Bladder microvascular endothelial cell (primary cell): ENCODE data around the gene POLR3C. TPM values are rescaled to one million over a fixed set of nuclear protein-coding genes. Genes with fewer than 3 reads are reported as not detected.

Source experiments
- total RNA-seq: library from RNA; depleted of rRNA; stranded (reverse); fragments of >200 nt; gene quantifications from 2 replicates; pipeline ENCODE4 v1.2.3, GENCODE V29; 2014

Gene POLR3C
- total RNA-seq: 20.1 and 26.9 TPM in 2 replicates

GRCh38 chr1:145823565-145824498 is at the start of gene POLR3C, which contains the start of gene RNF115:
Gene POLR3C, plus strand, starts transcription at chr1:145824200. Its CDS starts 1,577 bp downstream, at chr1:145825777.
Gene RNF115, minus strand, starts transcription at chr1:145824095. Its CDS starts 222 bp downstream, at chr1:145823873.

GRCh38 chr1:145845514-145846161 is 21.6 kb downstream of the POLR3C start, which contains the start of gene NUDT17:
Gene NUDT17, plus strand, starts transcription at chr1:145845630. Its CDS starts 11 bp downstream, at chr1:145845641.

GRCh38 chr1:145858901-145859490 is 35.0 kb downstream of the POLR3C start, which contains the start of gene PIAS3:
Gene PIAS3, minus strand, starts transcription at chr1:145859081. Its CDS starts 91 bp downstream, at chr1:145858990.

GRCh38 chr1:145885738-145886287 is 61.8 kb downstream of the POLR3C start, which contains the start of gene ANKRD35:
Gene ANKRD35, minus strand, starts transcription at chr1:145885866. Its CDS starts 108 bp downstream, at chr1:145885758.

Other genes with a start within 250 kb of the POLR3C start
- gene GPR89A, start 216.2 kb upstream of the POLR3C start, total RNA-seq: 16.8 and 31.5 TPM in 2 replicates
- under 0.01 and 0.31 TPM in 2 replicates for gene PDZK1, start 116.8 kb upstream of the POLR3C start, total RNA-seq
- not detected in 2 replicates for gene CD160, start 104.7 kb upstream of the POLR3C start, total RNA-seq
- gene RNF115, start 105 bp upstream of the POLR3C start, total RNA-seq: 9.6 and 15.7 TPM in 2 replicates
- gene NUDT17, start 21.4 kb downstream of the POLR3C start, total RNA-seq: 2.3 and 2.5 TPM in 2 replicates
- 4.7 and 11.0 TPM in 2 replicates for gene PIAS3, start 34.9 kb downstream of the POLR3C start, total RNA-seq
- 0.06 and 0.16 TPM in 2 replicates for gene ANKRD35, start 61.7 kb downstream of the POLR3C start, total RNA-seq
- gene ITGA10, start 85.8 kb downstream of the POLR3C start, total RNA-seq: 4.1 and 10.5 TPM in 2 replicates
- 21.2 and 32.6 TPM in 2 replicates for gene PEX11B, start 94.5 kb downstream of the POLR3C start, total RNA-seq
- gene RBM8A, start 103.3 kb downstream of the POLR3C start, total RNA-seq: 121 and 188 TPM in 2 replicates
- gene LIX1L, start 133.8 kb downstream of the POLR3C start, total RNA-seq: 13.0 and 22.0 TPM in 2 replicates
- 0.13 and 0.32 TPM in 2 replicates for gene ANKRD34A, start 140.4 kb downstream of the POLR3C start, total RNA-seq
- 11.8 and 14.1 TPM in 2 replicates for gene POLR3GL, start 140.5 kb downstream of the POLR3C start, total RNA-seq
- gene TXNIP, start 172.4 kb downstream of the POLR3C start, total RNA-seq: 84.7 and 158 TPM in 2 replicates
- gene HJV, start 197.5 kb downstream of the POLR3C start, total RNA-seq: not detected in 2 replicates